ENCODE results near the gene ISLR. TPM values are rescaled to one million over a fixed set of nuclear protein-coding genes. Genes with fewer than 3 reads are reported as not detected.

Gene ISLR
- total and polyA plus RNA-seq, 2 of the 8 experiments (the other 6 are each of a cell fraction or from before 2014, with no cell fraction given), result 0.29 to 0.35 TPM

DNA sequence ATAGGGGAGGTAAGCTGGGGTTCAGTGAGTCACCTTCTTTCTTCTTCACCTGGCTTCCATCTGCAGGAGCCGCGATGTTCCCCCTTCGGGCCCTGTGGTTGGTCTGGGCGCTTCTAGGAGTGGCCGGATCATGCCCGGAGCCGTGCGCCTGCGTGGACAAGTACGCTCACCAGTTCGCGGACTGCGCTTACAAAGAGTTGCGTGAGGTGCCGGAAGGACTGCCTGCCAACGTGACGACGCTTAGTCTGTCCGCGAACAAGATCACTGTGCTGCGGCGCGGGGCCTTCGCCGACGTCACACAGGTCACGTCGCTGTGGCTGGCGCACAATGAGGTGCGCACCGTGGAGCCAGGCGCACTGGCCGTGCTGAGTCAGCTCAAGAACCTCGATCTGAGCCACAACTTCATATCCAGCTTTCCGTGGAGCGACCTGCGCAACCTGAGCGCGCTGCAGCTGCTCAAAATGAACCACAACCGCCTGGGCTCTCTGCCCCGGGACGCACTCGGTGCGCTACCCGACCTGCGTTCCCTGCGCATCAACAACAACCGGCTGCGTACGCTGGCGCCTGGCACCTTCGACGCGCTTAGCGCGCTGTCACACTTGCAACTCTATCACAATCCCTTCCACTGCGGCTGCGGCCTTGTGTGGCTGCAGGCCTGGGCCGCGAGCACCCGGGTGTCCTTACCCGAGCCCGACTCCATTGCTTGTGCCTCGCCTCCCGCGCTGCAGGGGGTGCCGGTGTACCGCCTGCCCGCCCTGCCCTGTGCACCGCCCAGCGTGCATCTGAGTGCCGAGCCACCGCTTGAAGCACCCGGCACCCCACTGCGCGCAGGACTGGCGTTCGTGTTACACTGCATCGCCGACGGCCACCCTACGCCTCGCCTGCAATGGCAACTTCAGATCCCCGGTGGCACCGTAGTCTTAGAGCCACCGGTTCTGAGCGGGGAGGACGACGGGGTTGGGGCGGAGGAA is 40.5 kb upstream of the ISLR start (continued):
- no peak for TF ChIP-seq TBP (IDR thresholded peaks at IDR 0.05; ENCODE audit: low read depth, low read length)
- no peak for TF ChIP-seq KDM5A (IDR thresholded peaks at IDR 0.05; ENCODE audit: low read length)
- TF ChIP-seq NRF1 (IDR thresholded peaks at IDR 0.05; ENCODE audit: low read depth, low read length), result no peak
- peak; percentile 7 for TF ChIP-seq CTBP2 (IDR thresholded peaks at IDR 0.05; ENCODE audit: borderline replicate concordance, insufficient read depth, insufficient read length, low read length)
- TF ChIP-seq CEBPB (IDR thresholded peaks at IDR 0.05; ENCODE audit: low read depth, low read length), result no peak
- TF ChIP-seq MAFK (IDR thresholded peaks at IDR 0.05; ENCODE audit: low read depth, low read length), result no peak; the same call in 1 of the 2 replicates
- TF ChIP-seq ASH2L (IDR thresholded peaks at IDR 0.05; ENCODE audit: low read length), result no peak
- no peak for TF ChIP-seq RFX5 (IDR thresholded peaks at IDR 0.05; ENCODE audit: borderline replicate concordance, low read depth, low read length)
- peak; percentile 78; the same call in 1 of the 2 replicates for TF ChIP-seq MAX (IDR thresholded peaks at IDR 0.05)
- no peak for TF ChIP-seq CTCF (IDR thresholded peaks at IDR 0.05; ENCODE audit: control extremely low read depth in 1 of 3, insufficient read depth in 1 of 3, low read depth in 1 of 3, low read length in 3 of 3)
- peak; percentile 58; the same call in 1 of the 2 replicates for TF ChIP-seq CBX8 (IDR thresholded peaks at IDR 0.05; ENCODE audit: borderline replicate concordance, low read depth, low read length)
- TF ChIP-seq SAP30 (IDR thresholded peaks at IDR 0.05; ENCODE audit: insufficient read depth, insufficient replicate concordance, low read length), result no peak
- TF ChIP-seq TAF1 (IDR thresholded peaks at IDR 0.05; ENCODE audit: low read depth, low read length), result no peak
- TF ChIP-seq HDAC2 (IDR thresholded peaks at IDR 0.05; ENCODE audit: borderline replicate concordance in 1 of 2, low read depth in 2 of 2, low read length in 2 of 2), result no peak
- TF ChIP-seq GABPA (IDR thresholded peaks at IDR 0.05; ENCODE audit: borderline replicate concordance, insufficient read depth, low read length), result no peak
- peak; percentile 81 for TF ChIP-seq CREB1 (IDR thresholded peaks at IDR 0.05)

All from H1 (cell line).